ENCODE results near the gene AGMO.
"Not testable (repeated sequence)": the region's sequence is repeated elsewhere in the genome, so short reads cannot be mapped to it uniquely, and the experiment has no call there.

Gene AGMO

DNA sequence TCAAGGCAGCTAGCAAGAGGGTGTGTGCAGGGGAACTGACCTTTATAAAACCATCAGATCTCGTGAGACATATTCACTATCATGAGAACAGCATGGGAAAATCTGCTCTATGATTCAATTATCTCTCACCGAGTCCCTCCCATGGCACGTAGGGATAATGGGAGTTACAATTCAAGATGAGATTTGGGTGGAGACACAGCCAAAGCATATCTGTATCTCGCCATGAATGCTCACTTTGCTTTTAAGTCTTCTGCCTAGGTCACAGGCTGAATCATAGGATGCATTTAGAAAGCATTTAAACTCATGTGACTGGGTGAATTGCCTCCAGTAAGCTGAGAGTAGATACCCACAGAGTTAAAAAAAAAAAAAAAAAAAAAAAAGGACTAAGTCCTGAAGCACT lies 220.0 kb downstream of the AGMO start:
- FAIRE-seq: no peak
- DNase-seq (ENCODE audit: extremely low spot score, insufficient read length, low read depth): no peak

GRCh38 chr7:15336146-15336545 lies 225.7 kb downstream of the AGMO start:
- DNase-seq (ENCODE audit: extremely low spot score, insufficient read length, low read depth) (no peak), FAIRE-seq (no peak)

GRCh38 chr7:15335390-15335789 lies 226.4 kb downstream of the AGMO start:
- FAIRE-seq (no peak), DNase-seq (ENCODE audit: extremely low spot score, insufficient read length, low read depth) (no peak)

DNA sequence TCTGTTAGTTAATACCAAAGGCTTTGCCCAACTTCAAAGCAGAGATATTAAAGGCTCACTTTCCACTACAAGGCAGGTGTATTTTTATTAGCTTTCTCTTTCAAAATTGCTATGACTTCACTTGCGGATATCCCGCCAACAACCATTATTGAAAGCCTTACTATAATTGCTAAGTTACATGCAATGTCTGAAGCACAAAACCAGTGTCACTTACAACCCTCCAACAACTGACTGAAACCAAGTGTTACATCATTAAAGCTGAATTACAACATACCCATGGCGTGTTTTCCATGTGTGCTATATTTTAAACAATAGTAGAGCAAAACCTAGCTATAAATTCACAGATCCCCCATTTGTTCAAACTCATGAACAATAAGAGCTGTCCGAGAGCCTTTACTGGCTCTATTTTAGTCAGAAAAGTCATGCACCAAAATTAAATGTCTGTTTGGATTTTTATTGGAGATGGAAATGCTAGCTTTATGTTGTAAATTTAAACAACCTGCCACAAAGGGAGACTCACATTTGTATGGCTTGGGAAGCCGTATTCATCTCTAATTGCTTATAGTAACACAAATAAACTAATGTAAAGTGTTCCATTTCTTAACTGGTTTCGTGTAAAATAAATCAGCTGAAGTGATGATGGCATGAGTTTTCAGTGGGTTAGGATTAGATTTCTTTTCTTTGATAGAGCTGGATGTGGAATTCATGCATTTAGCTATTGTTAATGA lies 227.1 kb downstream of the AGMO start:
- no peak for DNase-seq (ENCODE audit: extremely low spot score, insufficient read length, low read depth)
- FAIRE-seq: no peak

GRCh38 chr7:15332956-15333355 lies 228.9 kb downstream of the AGMO start:
- no peak for DNase-seq (ENCODE audit: extremely low spot score, insufficient read length, low read depth)
- FAIRE-seq: no peak

GRCh38 chr7:15330943-15331342 lies 230.9 kb downstream of the AGMO start:
- no peak for FAIRE-seq
- no peak for DNase-seq (ENCODE audit: extremely low spot score, insufficient read length, low read depth)

GRCh38 chr7:15327001-15327400 lies 234.8 kb downstream of the AGMO start:
- no peak for FAIRE-seq
- DNase-seq (ENCODE audit: extremely low spot score, insufficient read length, low read depth): no peak

DNA sequence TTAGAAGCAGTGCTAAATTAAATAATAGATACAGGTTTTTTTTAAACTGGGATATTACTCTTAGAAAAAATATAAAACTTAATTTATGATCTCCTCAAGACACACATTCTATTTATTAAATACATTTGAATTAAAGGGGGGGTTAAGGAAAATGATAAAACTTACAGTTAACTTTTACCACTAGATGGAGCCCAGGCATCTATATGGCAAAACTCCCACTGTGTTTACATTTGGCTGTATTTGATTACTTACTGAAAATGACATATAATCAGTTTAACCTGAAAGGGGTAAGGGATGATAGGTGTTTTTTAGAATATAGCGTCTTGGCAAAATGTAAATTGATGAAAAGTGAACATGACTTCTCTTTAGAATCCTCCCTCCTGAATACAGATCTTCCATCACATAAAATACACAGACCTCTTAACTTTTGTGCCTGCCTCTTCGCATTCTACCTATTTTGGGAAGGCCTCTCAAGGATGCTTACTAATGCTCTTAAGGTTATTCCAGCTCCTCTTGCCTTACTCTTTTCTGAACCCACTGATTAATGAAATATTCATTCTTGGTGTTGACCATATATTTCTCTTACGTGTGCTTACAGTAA lies 235.7 kb downstream of the AGMO start:
- FAIRE-seq (no peak), DNase-seq (ENCODE audit: extremely low spot score, insufficient read length, low read depth) (no peak)

DNA sequence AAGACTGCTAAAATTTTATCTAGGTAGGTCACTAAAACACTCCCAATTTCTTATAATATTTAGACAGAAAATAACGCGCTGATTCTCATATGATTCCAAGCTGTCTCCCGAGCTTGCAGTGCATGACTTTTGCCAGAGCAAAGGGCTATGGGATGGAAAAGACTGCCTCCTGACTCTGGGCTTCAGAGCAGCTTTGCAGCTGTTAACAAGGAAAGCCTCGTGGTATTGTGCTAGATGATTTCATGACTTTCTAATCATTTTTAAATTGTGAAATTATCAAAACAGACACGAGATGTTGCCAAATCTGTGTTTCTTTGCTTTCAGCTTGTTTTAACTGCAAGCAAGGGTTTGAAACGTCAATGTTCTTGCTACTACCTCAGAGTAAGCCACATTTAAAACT lies 238.3 kb downstream of the AGMO start:
- DNase-seq (ENCODE audit: extremely low spot score, insufficient read length, low read depth): no peak
- no peak for FAIRE-seq

DNA sequence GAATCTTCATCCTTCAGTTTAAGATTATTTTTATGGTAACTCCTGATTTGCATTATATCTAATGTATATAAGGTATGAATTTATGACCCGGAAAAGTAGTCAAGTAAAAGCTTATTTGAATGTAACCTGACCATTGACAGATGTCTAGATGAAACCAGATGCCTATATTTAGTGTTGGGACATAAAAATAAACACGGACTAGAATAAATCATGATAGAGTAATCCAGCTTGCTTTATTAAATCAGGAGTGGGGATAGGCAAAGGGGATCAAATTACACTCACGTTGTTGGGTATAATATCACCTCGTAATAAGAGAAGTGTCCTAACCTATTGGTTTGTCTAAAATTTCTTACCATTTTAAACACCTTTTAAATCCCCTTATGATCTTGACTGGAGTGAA lies 244.6 kb downstream of the AGMO start:
- DNase-seq (ENCODE audit: extremely low spot score, insufficient read length, low read depth) (no peak), FAIRE-seq (no peak)

- FAIRE-seq: no peak
- DNase-seq (ENCODE audit: extremely low spot score, insufficient read length, low read depth): no peak
Observed at GRCh38 chr7:15315678-15316077, 246.1 kb downstream of the AGMO start.

GRCh38 chr7:15314922-15315321 lies 246.9 kb downstream of the AGMO start:
- FAIRE-seq (no peak), DNase-seq (ENCODE audit: extremely low spot score, insufficient read length, low read depth) (no peak)

DNA sequence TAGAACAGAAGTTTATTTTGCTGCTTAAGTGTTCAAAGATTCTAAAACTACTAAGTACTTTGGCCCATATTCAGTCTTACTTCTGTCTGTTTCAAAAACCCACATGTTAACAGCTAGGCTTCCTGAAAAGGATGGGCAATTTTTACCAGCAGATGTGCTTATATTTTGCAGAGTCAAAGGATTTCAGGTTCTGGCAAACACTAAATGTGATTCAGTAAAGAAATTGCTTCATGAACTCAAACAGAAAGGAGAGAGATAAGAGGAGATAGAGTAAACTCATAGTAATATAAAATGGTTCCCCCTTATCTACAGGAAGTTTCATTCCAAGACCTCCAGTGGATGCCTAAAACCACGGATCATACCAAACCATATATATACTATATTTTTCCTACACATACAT lies 248.5 kb downstream of the AGMO start:
- FAIRE-seq: no peak

GRCh38 chr7:15309872-15310271 lies 251.9 kb downstream of the AGMO start:
- FAIRE-seq: no peak
- DNase-seq (ENCODE audit: extremely low spot score, insufficient read length, low read depth): no peak

More for the DNA sequence above, 248.5 kb downstream of the AGMO start:
- no peak for DNase-seq (ENCODE audit: extremely low spot score, insufficient read length, low read depth)

DNA sequence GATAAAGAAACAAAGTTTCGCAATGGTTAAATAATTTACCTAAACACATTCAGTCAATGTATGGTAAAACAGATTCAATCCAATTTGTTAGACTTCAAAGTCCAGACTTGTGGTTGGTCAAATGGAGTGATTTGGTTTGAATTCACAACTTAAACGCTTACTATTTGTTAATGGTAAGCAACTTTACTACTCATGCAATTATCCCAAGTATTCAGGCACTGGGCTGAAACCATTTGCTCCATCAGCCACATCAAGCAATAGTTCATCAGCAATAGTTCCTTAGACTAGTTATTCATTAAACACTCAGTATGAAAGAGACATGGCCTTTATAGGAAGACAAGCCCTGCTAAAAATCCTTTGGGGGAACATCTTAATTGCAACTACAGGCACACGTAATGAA lies 253.0 kb downstream of the AGMO start:
- DNase-seq (ENCODE audit: extremely low spot score, insufficient read length, low read depth) (no peak), FAIRE-seq (no peak)

GRCh38 chr7:15306296-15306695 lies 255.5 kb downstream of the AGMO start:
- DNase-seq (ENCODE audit: extremely low spot score, insufficient read length, low read depth) (no peak), FAIRE-seq (no peak)

DNA sequence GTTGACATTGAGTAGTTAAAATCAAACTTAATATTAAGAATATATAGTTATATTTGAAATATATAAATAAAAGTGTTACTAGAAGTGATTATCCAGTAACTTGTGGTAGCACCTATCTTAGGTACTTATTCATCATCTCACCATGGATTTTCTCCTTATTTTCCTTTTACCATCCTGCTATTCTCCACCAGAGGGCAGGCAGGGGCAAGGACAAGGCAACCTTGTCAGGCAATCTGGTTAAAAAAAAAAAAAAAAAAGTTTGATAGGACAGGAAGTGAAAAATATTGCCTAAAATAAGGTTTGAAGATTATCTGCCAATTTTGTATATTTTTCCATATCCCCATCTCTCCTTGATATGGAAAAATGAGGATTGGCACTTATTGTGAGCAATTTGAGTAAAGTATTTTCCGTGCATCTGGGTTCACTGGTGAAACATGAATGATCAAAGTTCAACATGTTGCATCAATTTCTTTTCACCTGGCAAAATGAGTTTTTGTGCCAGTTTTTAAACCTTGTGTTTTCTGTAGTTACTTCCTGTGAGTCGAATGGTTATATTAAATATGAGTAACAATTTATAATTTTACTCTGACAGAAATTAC lies 256.7 kb downstream of the AGMO start:
- FAIRE-seq: no peak

GRCh38 chr7:15303357-15303756 lies 258.5 kb downstream of the AGMO start:
- no peak for DNase-seq (ENCODE audit: extremely low spot score, insufficient read length, low read depth)
- no peak for FAIRE-seq

More for the DNA sequence above, 256.7 kb downstream of the AGMO start:
- no peak for DNase-seq (ENCODE audit: extremely low spot score, insufficient read length, low read depth)

DNA sequence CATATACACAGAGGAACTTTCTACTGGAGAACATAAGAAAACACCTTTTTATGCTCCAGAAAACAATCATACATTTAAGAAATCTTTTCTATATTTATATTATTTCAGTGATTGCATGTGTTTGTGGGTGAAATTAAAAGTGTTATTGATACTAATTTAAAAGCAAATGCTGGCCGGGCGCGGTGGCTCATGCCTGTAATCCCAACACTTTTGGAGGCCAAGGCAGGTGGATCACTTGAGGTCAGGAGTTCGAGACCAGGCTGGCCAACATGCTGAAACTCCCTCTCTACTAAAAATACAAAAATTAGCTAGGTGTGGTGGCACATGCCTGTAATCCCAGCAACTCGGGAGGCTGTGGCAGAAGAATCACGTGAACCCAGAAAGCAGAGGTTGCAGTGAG lies 260.8 kb downstream of the AGMO start:
- not testable (repeated sequence) for DNase-seq (ENCODE audit: extremely low spot score, insufficient read length, low read depth); FAIRE-seq

DNA sequence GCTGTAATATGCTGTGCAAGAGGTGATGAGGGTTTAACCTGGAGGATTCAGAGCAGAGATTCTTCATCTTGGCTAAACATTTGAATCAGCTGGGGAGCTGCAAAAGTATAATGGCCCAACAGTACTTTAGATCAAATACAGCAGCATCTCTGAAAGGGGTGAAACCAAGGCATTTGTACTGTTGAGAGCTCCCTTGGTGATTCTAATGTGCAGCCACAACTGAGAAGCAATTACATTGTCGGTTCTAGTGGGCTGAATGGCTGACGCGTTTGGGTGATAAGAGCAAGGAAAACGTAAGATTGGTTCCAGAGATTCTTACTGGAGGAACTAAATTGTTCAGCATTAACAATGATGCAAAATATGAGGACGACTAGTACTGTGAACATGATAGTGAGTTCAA lies 269.7 kb downstream of the AGMO start:
- DNase-seq (ENCODE audit: extremely low spot score, insufficient read length, low read depth) (no peak), FAIRE-seq (no peak)

- FAIRE-seq (no peak), DNase-seq (ENCODE audit: extremely low spot score, insufficient read length, low read depth) (no peak)
Observed at GRCh38 chr7:15291699-15292098, 270.1 kb downstream of the AGMO start.

DNA sequence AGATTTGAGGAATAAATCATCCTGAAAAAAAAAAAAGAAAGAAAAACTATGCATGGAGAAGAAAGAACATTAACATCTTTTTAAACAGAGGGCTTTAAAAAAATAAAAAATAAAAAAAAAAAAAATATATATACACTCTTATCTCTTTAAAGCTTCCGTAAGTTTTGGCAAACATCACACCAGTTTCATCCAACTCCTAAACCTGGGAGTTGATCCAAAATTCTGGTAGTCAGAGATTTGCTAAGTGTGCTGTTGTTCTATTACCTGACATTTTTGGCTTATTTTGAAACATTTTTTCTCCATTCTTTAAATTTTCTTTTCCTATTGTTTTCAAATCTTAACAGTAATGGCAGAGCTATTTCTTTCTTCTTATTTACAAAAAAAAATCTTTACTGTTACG lies 273.1 kb downstream of the AGMO start:
- DNase-seq (ENCODE audit: extremely low spot score, insufficient read length, low read depth) (no peak), FAIRE-seq (no peak)
